ENCODE data around the gene RANBP17. TPM values are rescaled to one million over a fixed set of nuclear protein-coding genes. Genes with fewer than 3 reads are reported as not detected.

RANBP17 gene
- total and polyA plus RNA-seq, 2 experiments from 2014 or later: 43.8 to 53.1 TPM

DNA sequence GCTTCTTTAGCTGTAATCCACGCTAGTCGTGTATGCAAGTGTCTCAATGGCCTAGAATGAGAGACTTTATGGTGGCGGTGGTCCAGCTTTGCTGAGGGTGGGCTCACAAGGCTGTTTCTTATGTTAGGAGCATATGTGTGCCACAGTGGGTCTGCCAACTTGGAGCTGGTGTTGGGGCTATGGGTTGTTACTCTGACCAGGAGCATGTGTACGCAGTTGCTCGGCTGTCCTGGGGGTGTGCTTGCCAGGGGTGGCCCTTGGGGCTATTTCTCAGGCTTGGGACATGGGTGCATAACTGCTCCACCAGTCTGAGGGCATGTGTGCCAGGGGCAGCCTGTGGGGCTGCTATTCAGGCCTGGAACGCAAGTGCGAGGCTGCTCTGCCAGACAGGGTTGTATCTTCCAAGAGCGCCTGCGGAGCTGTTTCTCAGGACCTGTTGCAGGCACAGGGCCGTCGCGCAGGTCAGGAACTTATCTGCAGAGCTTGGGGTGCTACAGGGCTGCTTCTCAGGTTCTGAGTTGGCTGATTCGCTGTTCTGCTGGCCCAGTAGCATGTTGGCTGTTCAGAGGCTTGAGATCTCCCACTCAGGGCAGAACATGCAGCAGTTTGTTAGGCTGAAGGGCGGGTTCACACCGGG is 259.3 kb downstream of the RANBP17 start:
- no peaks in the 10 kb centered on the region for H4K20me1 ChIP-seq (replicated peaks; ENCODE audit: insufficient read depth)
- no peak overlapping the region for H3K4me3 Mint-ChIP-seq
- H3K4me1 Mint-ChIP-seq: no peaks in the 10 kb centered on the region
- H3K27me3 ChIP-seq (ENCODE audit: insufficient read depth): no peaks in the 10 kb centered on the region
- no peak overlapping the region for H3K4me2 ChIP-seq
- no peaks in the 10 kb centered on the region for H3K9me2 ChIP-seq (ENCODE audit: insufficient read depth)
- ATAC-seq (no peak), DNase-seq (ENCODE audit: low spot score) (no peak)
- H3K9me3 Mint-ChIP-seq: no peaks in the 10 kb centered on the region
- H3K27ac Mint-ChIP-seq: no peak overlapping the region
- TF ChIP-seq STAT1 (IDR thresholded peaks at IDR 0.05; ENCODE audit: unreplicated experiment) (no peak), JUNB (IDR thresholded peaks at IDR 0.05; ENCODE audit: unreplicated experiment) (no peak), NANOG (IDR thresholded peaks at IDR 0.05; ENCODE audit: borderline replicate concordance) (no peak), CREB1 (CRISPR knock-in tag; IDR thresholded peaks at IDR 0.05; ENCODE audit: low read depth) (no peak), EZH2phosphoT487 (IDR thresholded peaks at IDR 0.05; ENCODE audit: unreplicated experiment) (no peak), ZNF114 (CRISPR knock-in tag; IDR thresholded peaks at IDR 0.05) (no peak), EZH2 (IDR thresholded peaks at IDR 0.05; ENCODE audit: low read depth, unreplicated experiment) (no peak), ZNF331 (CRISPR knock-in tag; IDR thresholded peaks at IDR 0.05; ENCODE audit: low read depth) (no peak)
- TF ChIP-seq, protein P1, sequence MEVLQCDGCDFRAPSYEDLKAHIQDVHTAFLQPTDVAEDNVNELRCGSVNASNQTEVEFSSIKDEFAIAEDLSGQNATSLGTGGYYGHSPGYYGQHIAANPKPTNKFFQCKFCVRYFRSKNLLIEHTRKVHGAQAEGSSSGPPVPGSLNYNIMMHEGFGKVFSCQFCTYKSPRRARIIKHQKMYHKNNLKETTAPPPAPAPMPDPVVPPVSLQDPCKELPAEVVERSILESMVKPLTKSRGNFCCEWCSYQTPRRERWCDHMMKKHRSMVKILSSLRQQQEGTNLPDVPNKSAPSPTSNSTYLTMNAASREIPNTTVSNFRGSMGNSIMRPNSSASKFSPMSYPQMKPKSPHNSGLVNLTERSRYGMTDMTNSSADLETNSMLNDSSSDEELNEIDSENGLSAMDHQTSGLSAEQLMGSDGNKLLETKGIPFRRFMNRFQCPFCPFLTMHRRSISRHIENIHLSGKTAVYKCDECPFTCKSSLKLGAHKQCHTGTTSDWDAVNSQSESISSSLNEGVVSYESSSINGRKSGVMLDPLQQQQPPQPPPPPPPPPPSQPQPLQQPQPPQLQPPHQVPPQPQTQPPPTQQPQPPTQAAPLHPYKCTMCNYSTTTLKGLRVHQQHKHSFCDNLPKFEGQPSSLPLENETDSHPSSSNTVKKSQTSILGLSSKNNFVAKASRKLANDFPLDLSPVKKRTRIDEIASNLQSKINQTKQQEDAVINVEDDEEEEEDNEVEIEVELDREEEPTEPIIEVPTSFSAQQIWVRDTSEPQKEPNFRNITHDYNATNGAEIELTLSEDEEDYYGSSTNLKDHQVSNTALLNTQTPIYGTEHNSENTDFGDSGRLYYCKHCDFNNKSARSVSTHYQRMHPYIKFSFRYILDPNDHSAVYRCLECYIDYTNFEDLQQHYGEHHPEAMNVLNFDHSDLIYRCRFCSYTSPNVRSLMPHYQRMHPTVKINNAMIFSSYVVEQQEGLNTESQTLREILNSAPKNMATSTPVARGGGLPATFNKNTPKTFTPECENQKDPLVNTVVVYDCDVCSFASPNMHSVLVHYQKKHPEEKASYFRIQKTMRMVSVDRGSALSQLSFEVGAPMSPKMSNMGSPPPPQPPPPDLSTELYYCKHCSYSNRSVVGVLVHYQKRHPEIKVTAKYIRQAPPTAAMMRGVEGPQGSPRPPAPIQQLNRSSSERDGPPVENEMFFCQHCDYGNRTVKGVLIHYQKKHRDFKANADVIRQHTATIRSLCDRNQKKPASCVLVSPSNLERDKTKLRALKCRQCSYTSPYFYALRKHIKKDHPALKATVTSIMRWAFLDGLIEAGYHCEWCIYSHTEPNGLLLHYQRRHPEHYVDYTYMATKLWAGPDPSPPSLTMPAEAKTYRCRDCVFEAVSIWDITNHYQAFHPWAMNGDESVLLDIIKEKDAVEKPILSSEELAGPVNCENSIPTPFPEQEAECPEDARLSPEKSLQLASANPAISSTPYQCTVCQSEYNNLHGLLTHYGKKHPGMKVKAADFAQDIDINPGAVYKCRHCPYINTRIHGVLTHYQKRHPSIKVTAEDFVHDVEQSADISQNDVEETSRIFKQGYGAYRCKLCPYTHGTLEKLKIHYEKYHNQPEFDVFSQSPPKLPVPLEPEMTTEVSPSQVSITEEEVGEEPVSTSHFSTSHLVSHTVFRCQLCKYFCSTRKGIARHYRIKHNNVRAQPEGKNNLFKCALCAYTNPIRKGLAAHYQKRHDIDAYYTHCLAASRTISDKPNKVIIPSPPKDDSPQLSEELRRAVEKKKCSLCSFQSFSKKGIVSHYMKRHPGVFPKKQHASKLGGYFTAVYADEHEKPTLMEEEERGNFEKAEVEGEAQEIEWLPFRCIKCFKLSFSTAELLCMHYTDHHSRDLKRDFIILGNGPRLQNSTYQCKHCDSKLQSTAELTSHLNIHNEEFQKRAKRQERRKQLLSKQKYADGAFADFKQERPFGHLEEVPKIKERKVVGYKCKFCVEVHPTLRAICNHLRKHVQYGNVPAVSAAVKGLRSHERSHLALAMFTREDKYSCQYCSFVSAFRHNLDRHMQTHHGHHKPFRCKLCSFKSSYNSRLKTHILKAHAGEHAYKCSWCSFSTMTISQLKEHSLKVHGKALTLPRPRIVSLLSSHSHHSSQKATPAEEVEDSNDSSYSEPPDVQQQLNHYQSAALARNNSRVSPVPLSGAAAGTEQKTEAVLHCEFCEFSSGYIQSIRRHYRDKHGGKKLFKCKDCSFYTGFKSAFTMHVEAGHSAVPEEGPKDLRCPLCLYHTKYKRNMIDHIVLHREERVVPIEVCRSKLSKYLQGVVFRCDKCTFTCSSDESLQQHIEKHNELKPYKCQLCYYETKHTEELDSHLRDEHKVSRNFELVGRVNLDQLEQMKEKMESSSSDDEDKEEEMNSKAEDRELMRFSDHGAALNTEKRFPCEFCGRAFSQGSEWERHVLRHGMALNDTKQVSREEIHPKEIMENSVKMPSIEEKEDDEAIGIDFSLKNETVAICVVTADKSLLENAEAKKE (CRISPR knock-in tag; IDR thresholded peaks at IDR 0.05): no peak
- TF ChIP-seq, protein P2, sequence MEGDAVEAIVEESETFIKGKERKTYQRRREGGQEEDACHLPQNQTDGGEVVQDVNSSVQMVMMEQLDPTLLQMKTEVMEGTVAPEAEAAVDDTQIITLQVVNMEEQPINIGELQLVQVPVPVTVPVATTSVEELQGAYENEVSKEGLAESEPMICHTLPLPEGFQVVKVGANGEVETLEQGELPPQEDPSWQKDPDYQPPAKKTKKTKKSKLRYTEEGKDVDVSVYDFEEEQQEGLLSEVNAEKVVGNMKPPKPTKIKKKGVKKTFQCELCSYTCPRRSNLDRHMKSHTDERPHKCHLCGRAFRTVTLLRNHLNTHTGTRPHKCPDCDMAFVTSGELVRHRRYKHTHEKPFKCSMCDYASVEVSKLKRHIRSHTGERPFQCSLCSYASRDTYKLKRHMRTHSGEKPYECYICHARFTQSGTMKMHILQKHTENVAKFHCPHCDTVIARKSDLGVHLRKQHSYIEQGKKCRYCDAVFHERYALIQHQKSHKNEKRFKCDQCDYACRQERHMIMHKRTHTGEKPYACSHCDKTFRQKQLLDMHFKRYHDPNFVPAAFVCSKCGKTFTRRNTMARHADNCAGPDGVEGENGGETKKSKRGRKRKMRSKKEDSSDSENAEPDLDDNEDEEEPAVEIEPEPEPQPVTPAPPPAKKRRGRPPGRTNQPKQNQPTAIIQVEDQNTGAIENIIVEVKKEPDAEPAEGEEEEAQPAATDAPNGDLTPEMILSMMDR (conservative IDR thresholded peaks at IDR 0.05; ENCODE audit: low read depth in 2 of 2): no peak
- TF ChIP-seq, protein P3, sequence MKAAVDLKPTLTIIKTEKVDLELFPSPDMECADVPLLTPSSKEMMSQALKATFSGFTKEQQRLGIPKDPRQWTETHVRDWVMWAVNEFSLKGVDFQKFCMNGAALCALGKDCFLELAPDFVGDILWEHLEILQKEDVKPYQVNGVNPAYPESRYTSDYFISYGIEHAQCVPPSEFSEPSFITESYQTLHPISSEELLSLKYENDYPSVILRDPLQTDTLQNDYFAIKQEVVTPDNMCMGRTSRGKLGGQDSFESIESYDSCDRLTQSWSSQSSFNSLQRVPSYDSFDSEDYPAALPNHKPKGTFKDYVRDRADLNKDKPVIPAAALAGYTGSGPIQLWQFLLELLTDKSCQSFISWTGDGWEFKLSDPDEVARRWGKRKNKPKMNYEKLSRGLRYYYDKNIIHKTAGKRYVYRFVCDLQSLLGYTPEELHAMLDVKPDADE (IDR thresholded peaks at IDR 0.05): no peak
- H3K36me3 ChIP-seq (ENCODE audit: insufficient read depth): no peaks in the 10 kb centered on the region
- peaks cover 7% of the 10 kb centered on the region for H3K27me3 Mint-ChIP-seq (ENCODE audit: insufficient read depth, low read depth, poor library complexity)
- H3K36me3 Mint-ChIP-seq (ENCODE audit: low read depth): no peaks in the 10 kb centered on the region
- no peaks in the 10 kb centered on the region for H3K4me1 ChIP-seq (ENCODE audit: insufficient read depth)
- no peak overlapping the region for H3K4me3 ChIP-seq
- no peaks in the 10 kb centered on the region for H3K79me2 ChIP-seq (replicated peaks; ENCODE audit: insufficient read depth)
- no peaks in the 10 kb centered on the region for H3F3A ChIP-seq (replicated peaks; ENCODE audit: low read depth)
- no peak overlapping the region for H3K27ac ChIP-seq (ENCODE audit: low read depth)
- no peak overlapping the region for H2AFZ ChIP-seq

All from GM23338 (cell line).